Right lobe of liver (tissue), 4 donors: ENCODE results near the gene SYNE2.

ENCODE experiments used
- CTCF ChIP-seq, 4 donors: fragments of 200-600 bp in 3 of 4; fragments of 450-650 bp in 1 of 4; IDR thresholded peaks; one replicate each; pipeline versions ENCODE4 v1.5.1 to v1.8.0; 2016 to 2022; ENCODE audit warnings: antibody characterized with exemption in 4 of 4, mild to moderate bottlenecking in 2 of 4
- POLR2A ChIP-seq: fragments of 450-650 bp; IDR thresholded peaks from one replicate; pipeline ENCODE4 v1.6.1; 2017; ENCODE audit warnings: antibody characterized with exemption, mild to moderate bottlenecking
- donor health status: DM: no; HTN: no; CAD: no.
- donor health status: DM: no; HTN: no; CAD: no.
- donor health status: DM: no; HTN: yes; CAD: no.

GRCh38 chr14:63960926-63961567 is 108.2 kb downstream of the SYNE2 start:
- TF ChIP-seq POLR2A: no peak
- no peak for TF ChIP-seq CTCF (IDR thresholded peaks at IDR 0.05)
